ENCODE measurements around the gene SRSF4.

SRSF4 gene

GRCh38 chr1:29200906-29201594 is 19.4 kb upstream of the SRSF4 start:
- DNase-seq (ENCODE audit: low read depth): no peak

- DNase-seq (ENCODE audit: low read depth): no peak
These were observed 16.3 kb upstream of the SRSF4 start for GRCh38 chr1:29197993-29198392.

DNA sequence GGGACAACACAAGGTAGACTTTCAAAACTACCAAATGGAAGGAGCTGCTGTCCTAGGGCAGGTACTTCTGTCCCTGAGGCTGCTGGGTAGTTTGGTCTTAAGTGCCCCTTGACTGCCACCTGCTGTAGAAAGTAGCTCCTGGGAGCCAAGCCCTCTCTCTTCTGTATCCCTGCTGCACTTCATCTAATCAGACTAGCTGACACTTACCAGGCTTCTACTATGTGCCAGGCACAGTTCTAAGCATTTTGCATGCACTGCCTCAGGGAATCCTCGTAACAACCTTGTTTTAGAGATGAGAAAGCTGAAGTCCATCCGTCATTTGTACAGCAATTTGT is 15.9 kb upstream of the SRSF4 start:
- no peak for DNase-seq (ENCODE audit: low read depth)

DNA sequence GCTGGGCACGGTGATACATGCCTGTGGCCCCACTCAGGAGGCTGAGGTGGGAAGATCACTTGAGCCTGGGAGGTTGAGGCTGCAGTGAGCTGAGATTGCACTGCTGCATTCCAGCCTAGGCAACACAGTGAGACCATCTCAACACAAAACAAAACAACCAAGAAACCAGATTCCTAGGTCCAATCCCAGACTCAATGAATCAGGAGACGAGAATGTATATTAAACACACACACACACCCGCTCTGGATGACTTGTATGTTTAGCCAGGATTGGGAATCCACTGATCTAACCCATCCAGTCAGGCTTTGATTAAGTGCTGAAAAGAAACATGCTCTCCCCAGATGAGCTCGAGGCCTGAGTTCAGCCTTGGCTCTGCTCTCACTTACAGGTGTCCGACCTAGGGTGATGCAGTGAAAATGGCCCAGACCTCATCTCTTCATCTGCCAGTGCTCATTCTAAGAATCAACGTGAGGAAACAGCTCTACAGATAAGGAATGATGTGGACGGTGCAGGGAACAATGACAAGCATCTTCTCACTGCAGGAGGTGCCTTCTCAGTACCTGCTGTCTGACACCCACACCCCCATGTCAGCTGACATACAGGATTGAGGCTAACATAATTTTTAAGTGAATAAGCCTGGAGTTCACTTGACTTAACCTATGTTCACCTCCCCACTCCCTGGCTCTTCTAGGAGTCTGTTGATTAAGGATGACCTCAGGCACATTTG is 15.3 kb upstream of the SRSF4 start:
- DNase-seq (ENCODE audit: low read depth): no peak

DNA sequence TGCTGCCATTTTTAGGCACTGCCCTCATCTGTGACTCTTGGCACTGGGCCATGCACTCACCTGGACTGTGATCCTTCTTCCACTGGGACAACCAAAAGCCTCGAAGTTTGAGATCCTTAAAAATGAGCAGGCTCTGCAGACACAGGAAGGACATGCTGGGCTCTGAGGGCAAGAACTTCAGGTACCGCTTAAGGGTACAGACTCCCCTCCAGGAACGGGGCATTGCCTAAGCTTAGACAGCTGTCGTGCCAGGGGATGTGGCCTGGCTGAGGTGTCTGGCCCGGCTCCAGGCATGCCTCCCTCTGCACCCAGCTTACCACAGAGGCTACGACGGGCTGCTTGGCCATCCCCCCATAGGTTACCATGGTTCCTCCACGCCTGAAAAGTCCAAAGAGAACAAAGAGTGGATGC is 14.2 kb upstream of the SRSF4 start:
- DNase-seq (ENCODE audit: low read depth): no peak

GRCh38 chr1:29193879-29194455 is 12.3 kb upstream of the SRSF4 start:
- no peak for DNase-seq (ENCODE audit: low read depth)

- DNase-seq (ENCODE audit: low read depth): no peak
These were observed 9.0 kb upstream of the SRSF4 start for GRCh38 chr1:29190718-29191117.

DNA sequence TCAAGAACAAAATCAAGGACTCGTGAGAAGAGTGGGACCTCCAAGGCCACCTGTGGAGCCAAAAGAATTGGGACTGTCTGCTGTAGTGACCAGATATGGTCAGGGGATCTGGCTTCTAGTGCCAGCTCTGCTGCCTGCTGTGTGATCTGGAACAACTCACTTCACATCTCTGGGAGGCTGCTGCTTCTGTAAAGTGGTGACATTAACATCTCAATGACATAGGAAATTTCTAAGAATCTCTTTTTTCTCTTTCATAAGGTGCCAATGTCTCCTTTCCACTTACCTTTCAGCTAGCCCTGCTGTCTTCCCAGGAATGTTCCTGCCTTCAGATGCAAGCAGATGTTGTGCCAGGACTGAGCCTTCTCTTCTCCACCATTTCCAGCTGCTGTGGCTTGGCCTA is 5.0 kb upstream of the SRSF4 start:
- no peak for DNase-seq (ENCODE audit: low read depth)

DNA sequence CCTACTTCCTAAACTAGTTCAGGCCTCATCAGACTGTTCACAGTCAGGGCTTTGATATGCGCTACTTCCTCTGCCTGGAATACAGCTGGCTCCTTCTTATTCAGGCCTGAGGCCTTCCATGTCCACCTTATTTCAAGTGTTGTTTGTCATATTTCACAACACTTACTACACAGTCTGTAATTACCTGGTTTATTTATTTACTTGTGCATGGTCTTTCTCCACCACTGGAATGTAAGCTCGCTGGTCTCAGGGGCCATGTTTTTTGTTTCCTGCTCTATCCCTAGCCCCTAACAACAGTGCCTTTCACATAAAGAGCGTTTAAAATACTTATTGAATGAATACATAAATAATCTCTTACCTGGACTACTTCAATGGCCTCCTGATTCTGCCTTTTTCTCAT is 4.6 kb upstream of the SRSF4 start:
- no peak for DNase-seq (ENCODE audit: low read depth)

- no peak for DNase-seq (ENCODE audit: low read depth)
These were observed 1.6 kb upstream of the SRSF4 start for GRCh38 chr1:29183287-29183686.

DNA sequence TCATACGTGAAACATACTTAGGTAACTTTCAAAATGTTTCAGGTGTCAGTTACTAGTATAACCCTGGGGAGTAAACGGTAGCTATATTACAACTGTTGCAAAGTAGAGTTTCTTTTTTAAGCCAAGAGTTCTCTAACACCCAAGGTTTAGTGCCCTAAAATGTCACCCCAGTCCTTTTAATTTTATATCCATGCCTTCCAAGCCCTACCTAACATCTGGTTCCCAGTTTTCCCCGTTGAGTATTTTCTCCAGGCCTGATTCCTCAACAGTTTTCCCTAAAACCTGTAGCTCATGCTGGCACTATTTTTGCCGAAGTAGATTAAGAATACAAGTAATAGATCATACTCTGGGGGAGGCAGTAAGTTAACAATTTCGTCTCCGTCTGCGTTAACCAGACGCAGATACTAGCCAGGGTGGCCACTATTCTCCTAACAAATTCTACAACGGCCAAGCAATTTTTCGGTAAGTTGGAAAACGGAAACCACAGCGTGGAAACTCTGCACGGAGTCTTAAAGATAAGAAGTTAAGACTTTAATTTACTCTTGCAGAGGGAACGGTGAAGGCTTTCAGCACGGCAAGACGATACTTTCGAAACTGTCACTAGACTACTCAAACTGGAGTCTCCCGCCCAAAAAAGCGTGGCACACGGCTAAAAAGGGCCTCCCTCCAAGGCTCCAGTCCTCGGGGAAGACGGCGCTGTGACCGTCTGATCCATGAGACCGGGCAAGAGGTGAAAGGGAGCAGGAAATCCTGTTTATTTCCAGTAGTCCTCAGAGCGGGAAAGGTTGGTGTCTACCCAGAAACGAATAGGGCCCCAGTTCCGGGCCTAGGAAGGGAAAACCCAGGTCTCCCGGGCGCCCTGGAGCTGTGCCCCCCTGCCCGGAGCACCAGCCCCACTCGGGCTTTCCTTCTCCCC is 945 bp downstream of the SRSF4 start:
- DNase-seq (ENCODE audit: low read depth): no peak

DNA sequence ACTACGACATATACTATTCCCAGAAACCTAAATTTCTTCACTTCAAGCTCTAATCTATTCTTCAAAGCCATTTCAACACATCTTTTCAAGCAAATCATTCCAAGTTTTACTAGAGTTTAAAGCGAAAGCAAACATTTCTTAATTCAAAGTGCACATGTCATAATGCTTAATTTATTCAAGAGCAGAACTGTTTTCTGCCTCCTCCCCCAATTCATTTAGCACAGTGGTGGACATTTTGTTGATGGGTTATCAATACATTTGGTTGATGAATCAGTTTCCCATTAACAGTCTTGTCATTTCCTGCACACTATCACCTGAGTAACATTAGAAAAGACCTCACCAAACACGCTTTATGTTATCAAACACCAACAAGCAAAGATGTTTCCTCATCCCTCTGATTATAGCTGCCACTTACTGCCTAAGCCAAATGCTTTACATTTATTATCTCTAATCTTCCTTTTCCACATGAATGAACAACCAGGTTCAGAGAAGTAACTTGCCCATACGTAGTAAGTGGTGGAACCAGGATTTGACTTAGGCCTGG is 2.0 kb downstream of the SRSF4 start:
- no peak for DNase-seq (ENCODE audit: low read depth)

GRCh38 chr1:29177022-29177705 is 4.5 kb downstream of the SRSF4 start:
- DNase-seq (ENCODE audit: low read depth): no peak

- no peak for DNase-seq (ENCODE audit: low read depth)
These were observed 5.1 kb downstream of the SRSF4 start for GRCh38 chr1:29176576-29176975.

- no peak for DNase-seq (ENCODE audit: low read depth)
These were observed 9.2 kb downstream of the SRSF4 start for GRCh38 chr1:29172415-29172939.

DNA sequence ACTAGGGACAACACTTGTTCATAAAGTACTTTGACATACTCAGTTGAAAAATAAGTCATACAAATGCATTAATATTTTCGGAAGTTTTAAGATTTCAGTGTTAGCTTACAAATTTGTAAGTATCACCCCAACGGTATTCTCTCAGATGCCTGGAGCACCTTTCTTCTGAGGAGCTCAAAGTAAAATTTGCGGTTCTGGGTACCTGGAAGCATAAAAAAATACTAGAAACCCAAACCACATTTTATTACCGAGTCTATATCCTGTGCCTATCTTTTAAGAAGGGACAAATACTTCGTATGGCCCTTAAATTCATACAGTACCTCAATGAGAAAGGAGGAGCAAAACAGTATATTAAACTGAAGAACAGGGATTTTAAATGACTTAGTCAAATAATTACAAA is 10.2 kb downstream of the SRSF4 start:
- no peak for DNase-seq (ENCODE audit: low read depth)

DNA sequence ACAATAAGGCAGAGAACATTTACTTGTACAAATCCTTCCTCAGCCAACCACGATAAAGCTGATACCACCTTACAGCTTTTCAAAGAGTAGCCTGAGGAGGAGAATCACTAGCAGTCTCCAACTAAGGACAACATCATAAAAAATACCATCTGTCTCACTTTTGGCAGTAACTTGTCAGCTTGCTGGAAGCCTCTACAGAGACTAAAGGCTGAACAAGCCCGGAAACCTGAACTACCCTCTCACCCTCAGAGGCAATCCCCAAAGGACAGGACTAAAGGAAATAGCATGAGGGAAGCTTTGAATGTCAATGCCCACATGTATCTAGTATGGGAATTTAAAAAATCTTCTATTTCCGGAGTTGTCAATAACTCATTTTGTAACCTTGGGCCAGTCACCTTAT is 10.6 kb downstream of the SRSF4 start:
- DNase-seq (ENCODE audit: low read depth): no peak

DNA sequence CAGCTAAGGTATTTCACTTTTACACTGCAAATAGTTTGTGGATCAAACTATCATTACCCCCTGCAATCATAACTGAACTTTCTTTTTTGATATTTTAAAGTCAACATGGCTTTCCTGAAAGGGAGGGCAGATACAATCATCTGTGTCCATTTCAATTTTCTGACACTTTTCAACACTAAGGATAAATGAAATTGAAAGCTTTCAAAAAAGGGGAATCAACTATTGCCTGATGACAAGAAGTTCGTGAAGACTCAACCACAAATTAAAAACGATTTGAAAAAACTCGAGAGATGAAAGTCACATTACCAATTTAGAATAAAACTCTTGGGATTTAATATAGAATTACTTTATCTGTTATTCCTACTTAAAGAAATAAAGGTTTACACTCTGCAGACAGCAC is 11.7 kb downstream of the SRSF4 start:
- DNase-seq (ENCODE audit: low read depth): no peak

GRCh38 chr1:29167904-29168303 is 13.8 kb downstream of the SRSF4 start:
- DNase-seq (ENCODE audit: low read depth): no peak

DNA sequence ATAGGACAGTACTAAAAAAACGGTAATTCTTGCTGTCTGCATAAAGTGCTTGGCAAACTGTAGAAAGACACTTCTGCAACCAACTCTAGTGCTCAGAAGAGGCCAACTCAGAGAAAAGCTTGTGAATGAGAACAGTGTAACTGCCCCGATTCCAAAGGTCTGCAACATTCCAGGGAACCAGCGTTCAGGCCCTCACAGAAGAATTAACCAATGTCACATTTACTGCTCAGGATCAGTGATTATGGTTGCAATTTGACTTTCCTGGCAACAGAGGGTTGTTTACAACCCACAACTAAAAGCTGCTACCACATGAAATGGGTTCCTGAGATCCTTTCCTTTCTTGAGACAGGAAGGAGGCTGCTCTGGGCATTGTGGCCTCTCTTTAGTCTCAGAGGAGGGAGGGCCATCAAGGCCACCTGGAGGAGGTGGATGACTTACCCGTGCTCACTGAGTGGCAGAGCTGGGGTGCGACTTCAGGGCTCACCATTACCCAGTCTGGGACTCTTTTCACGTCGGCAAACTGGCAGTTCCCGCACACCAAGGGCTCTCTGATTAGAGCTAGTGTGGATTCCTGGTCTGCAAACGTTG is 15.3 kb downstream of the SRSF4 start:
- no peak for DNase-seq (ENCODE audit: low read depth)

- no peak for DNase-seq (ENCODE audit: low read depth)
These were observed 17.1 kb downstream of the SRSF4 start for GRCh38 chr1:29164588-29164987.

All from activated T-cell treated with anti-CD3 and anti-CD28 coated beads for 48 hours (primary cell).